Thyroid gland (tissue), 4 donors: ENCODE data around the gene SPARC. TPM values are rescaled to one million over a fixed set of nuclear protein-coding genes. Genes with fewer than 3 reads are reported as not detected.

Experiments
- DNase-seq, 2 donors: peaks; one replicate each; pipeline ENCODE4 v3.0.0-alpha.2; 2019
- H3K27ac ChIP-seq, 3 donors: fragments of 200-600 bp; sonication (generic); 1 replicate in 2 of 3; 2 replicates in 1 of 3; pipeline ENCODE4 v1.5.1; 2016 to 2019; ENCODE audit warnings: mild to moderate bottlenecking in 1 of 3, moderate library complexity in 1 of 3
- H3K27me3 ChIP-seq: fragments of 200-600 bp; sonication (generic); one replicate; pipeline ENCODE4 v1.5.1; 2019
- H3K36me3 ChIP-seq, 2 donors: fragments of 200-600 bp; sonication (generic); one replicate each; pipeline ENCODE4 v1.5.1; 2016 to 2019
- H3K4me1 ChIP-seq, 2 donors: fragments of 200-600 bp; sonication (generic); one replicate each; pipeline ENCODE4 v1.5.1; 2017 to 2019
- H3K4me3 ChIP-seq, 3 donors: fragments of 200-600 bp; sonication (generic); replicated peaks in 1 of 3; 1 replicate in 2 of 3; 2 replicates in 1 of 3; pipeline ENCODE4 v1.5.1; 2016; ENCODE audit warnings: mild to moderate bottlenecking in 1 of 3
- H3K9me3 ChIP-seq: fragments of 200-600 bp; sonication (generic); one replicate; pipeline ENCODE4 v1.5.1; 2017
- POLR2A ChIP-seq, 2 donors: fragments of 450-650 bp; IDR thresholded peaks; one replicate each; pipeline ENCODE4 v1.6.1; 2017; ENCODE audit warnings: antibody characterized with exemption in 2 of 2, mild to moderate bottlenecking in 2 of 2, moderate library complexity in 1 of 2
- WGBS, 2 donors: methylation state at CpG; one replicate each; pipeline ENCODE4 v1.1.5; 2017; 5-methylcytosine and 5-hydroxymethylcytosine counted together
- intact Hi-C: fragments of 100-400 bp; cut with DNase I; formaldehyde crosslinking; loops from one replicate; pipeline ENCODE4 v1.15.1; 2023
- total RNA-seq, 4 donors: library from RNA; depleted of rRNA; stranded (reverse); fragments of >200 nt; gene quantifications; one replicate each; pipeline ENCODE4 v1.2.3, GENCODE V29; 2016
- TF ChIP-seq, protein P1 (sequence below), 6 experiments: fragments of 200-600 bp in 3 of 6; fragments of 450-650 bp in 3 of 6; sonication (generic) in 3 of 6; IDR thresholded peaks; one replicate each; pipeline ENCODE4 v1.5.1; 2016 to 2019; ENCODE audit warnings: antibody characterized with exemption in 6 of 6, mild to moderate bottlenecking in 2 of 6, inconsistent platforms in 1 of 6, moderate library complexity in 1 of 6

The SPARC gene
- total RNA-seq, 4 donors from 2014 or later = 302 to 327 (median 309) TPM

DNA sequence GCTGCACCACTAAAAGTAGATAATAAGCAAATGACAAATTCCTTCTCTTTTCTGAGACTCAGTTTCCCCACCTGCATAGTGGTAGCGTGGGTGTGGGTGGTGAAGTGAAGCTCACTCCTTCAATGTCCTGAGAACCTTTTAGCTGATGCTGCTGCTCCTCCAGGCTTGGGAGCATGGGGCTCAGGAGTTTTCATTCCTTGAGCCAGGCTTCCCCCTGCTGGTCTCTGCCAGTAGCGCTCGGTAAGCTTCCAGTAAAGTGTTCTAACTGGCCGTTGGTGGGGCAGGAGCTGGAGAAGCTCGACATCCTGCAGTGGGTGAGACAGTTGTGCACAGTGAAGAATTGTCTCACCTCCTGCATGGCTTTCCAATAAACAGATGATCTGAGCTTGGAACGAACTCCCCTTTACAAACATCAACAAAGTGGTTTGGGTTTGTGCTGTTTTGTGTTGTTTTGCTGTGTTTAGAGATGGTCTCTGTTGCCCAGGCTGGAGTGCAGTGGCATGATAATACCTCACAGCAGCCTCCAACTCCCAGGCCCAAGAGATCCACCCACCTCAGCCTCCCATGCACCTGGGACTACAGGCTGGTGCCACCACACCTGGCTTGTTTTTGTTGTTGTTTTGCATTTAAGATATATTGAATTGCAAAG lies 34.6 kb downstream of the SPARC start:
- Histone ChIP-seq H3K4me1 (no peaks in the 10 kb centered on the region), H3K4me3 (no peak overlapping the region), H3K36me3 (no peaks in the 10 kb centered on the region), H3K27me3 (no peaks in the 10 kb centered on the region), H3K9me3 (no peaks in the 10 kb centered on the region), H3K27ac (no peak overlapping the region)
- WGBS, 2 donors = 0 to 1% methylated on average over 4 to 5 of the region's 6 CpGs
- intact Hi-C loops = loop anchor here (5.0 kb wide), 1 partner anchor 205 kb away; the partner anchor contains the start of gene SLC36A1
- no peak for TF ChIP-seq POLR2A (IDR thresholded peaks at IDR 0.05)
- TF ChIP-seq, protein P1, sequence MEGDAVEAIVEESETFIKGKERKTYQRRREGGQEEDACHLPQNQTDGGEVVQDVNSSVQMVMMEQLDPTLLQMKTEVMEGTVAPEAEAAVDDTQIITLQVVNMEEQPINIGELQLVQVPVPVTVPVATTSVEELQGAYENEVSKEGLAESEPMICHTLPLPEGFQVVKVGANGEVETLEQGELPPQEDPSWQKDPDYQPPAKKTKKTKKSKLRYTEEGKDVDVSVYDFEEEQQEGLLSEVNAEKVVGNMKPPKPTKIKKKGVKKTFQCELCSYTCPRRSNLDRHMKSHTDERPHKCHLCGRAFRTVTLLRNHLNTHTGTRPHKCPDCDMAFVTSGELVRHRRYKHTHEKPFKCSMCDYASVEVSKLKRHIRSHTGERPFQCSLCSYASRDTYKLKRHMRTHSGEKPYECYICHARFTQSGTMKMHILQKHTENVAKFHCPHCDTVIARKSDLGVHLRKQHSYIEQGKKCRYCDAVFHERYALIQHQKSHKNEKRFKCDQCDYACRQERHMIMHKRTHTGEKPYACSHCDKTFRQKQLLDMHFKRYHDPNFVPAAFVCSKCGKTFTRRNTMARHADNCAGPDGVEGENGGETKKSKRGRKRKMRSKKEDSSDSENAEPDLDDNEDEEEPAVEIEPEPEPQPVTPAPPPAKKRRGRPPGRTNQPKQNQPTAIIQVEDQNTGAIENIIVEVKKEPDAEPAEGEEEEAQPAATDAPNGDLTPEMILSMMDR (IDR thresholded peaks at IDR 0.05) = peak; percentile 63 to 95 (median 87)
- peak; percentile 81 to 86 for DNase-seq

DNA sequence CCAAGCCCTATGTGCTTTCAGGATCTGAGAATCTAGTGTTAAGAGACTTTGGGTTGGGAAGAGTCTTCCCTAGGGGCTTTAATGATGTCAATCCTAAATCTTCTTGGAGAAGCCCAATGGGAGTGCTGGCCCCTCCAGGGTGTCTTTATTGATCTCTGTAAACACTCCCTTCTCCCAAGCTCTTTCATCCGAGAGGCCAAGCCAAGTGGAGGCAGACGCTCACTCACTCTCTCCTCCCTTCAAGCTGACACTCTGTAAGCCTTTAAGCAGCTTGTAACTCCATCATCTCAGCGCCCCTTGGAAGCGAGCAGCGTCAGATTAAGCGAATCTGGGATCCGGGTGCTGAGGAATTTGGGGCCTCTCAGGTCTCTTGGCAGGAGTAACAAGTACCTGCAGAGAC lies 37.7 kb downstream of the SPARC start:
- intact Hi-C loops = no loop called here
- no peak overlapping the region for H3K4me3 ChIP-seq
- 56 to 67% methylated on average over 7 of the region's 7 CpGs for WGBS, 2 donors
- no peak for DNase-seq
- TF ChIP-seq, protein P1 (IDR thresholded peaks at IDR 0.05) = no peak
- TF ChIP-seq POLR2A (IDR thresholded peaks at IDR 0.05) = no peak
- no peaks in the 10 kb centered on the region for H3K27me3 ChIP-seq
- H3K27ac ChIP-seq = no peak overlapping the region
- no peaks in the 10 kb centered on the region for H3K4me1 ChIP-seq
- H3K36me3 ChIP-seq = no peaks in the 10 kb centered on the region
- H3K9me3 ChIP-seq = no peaks in the 10 kb centered on the region

DNA sequence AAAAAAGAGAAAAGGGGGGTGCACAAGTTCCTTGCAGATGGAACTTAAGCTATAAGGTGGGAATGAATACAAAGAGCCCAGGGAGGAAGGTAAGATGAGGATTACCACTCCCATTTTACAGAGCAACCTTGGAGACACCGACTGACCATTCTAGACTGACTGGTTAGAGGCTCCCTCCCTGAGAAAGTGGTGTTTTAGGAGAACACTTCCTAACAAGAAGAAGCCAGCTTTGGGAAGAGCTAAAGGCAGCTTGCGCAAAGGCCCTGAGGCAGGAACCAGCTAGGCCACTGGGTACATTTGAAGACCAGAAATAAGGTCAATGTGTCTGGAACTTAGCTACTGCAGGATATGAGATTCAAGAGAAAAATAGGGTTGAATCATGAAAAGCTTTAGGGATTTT lies 38.6 kb downstream of the SPARC start:
- TF ChIP-seq, protein P1 (IDR thresholded peaks at IDR 0.05) = no peak
- no peak for TF ChIP-seq POLR2A (IDR thresholded peaks at IDR 0.05)
- Histone ChIP-seq H3K36me3 (no peaks in the 10 kb centered on the region), H3K4me1 (no peaks in the 10 kb centered on the region), H3K27ac (no peak overlapping the region), H3K27me3 (no peaks in the 10 kb centered on the region), H3K9me3 (no peaks in the 10 kb centered on the region), H3K4me3 (no peak overlapping the region)
- no peak for DNase-seq
- intact Hi-C loops = no loop called here
- 92 to 98% methylated on average over 2 of the region's 2 CpGs for whole genome bisulfite sequencing, 2 donors

DNA sequence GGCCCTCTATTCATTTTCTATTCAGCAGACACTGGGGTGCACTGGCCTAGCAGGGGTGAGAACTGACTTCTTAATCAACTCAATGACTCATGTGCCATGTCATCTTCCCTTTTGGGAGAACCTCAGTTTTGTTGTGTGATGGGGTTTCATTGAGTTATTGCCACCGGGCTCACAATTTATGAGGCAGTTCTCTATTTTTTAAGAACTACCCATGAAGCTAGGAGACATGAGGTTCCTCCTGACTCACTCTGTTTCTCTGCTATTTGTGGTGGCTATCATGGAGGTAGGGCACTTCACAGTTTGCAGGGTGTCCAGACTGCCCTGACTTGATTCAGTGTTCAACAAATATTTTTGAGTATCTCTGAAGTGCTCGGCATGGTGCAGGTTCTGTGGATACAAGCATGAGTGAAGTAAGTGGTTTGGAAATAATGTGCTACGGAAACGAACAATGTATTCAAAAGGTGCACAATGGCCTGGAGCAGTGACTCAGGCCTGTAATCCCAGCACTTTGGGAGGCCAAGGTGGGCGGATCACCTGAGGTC lies 39.3 kb downstream of the SPARC start:
- Histone ChIP-seq H3K4me1 (no peaks in the 10 kb centered on the region), H3K36me3 (no peaks in the 10 kb centered on the region), H3K4me3 (no peak overlapping the region), H3K9me3 (no peaks in the 10 kb centered on the region), H3K27ac (no peak overlapping the region), H3K27me3 (no peaks in the 10 kb centered on the region)
- TF ChIP-seq POLR2A (IDR thresholded peaks at IDR 0.05) = no peak
- TF ChIP-seq, protein P1 (IDR thresholded peaks at IDR 0.05) = no peak
- intact Hi-C loops = no loop called here
- WGBS, 2 donors = 60 to 64% methylated on average over 5 of the region's 5 CpGs
- no peak for DNase-seq

DNA sequence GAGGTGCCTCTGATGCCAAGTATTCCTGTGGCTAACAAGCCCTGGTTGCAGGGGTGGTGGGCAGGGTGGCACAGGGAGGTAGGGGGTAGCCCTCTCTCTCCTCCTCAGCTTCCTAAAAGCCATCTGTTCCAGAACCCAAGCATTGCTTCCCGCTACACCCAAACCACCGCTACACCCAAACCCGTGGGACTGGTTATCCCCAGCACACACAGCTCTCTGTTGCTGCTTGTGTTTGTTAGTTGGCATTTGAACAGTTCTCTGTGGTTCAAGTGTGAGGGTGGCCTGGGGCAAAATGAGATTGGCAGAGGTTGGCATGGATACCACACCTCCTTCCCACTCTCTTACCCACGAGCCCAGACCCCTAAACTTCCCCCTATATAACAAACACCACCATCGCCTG lies 40.4 kb downstream of the SPARC start:
- no peak for TF ChIP-seq POLR2A (IDR thresholded peaks at IDR 0.05)
- TF ChIP-seq, protein P1 (IDR thresholded peaks at IDR 0.05) = no peak
- no peaks in the 10 kb centered on the region for H3K4me1 ChIP-seq
- H3K27me3 ChIP-seq = no peaks in the 10 kb centered on the region
- no peaks in the 10 kb centered on the region for H3K9me3 ChIP-seq
- no peak overlapping the region for H3K27ac ChIP-seq
- intact Hi-C loops = no loop called here
- no peak overlapping the region for H3K4me3 ChIP-seq
- DNase-seq = no peak
- no peaks in the 10 kb centered on the region for H3K36me3 ChIP-seq
- 89 to 91% methylated on average over 5 of the region's 5 CpGs for WGBS, 2 donors
